Skeletal muscle cell (primary cell): ENCODE results near the gene GRIK1.
A peak's percentile ranks its signal among the peaks of the same experiment; 100 is the strongest.
"Not testable (repeated sequence)": the region's sequence is repeated elsewhere in the genome, so short reads cannot be mapped to it uniquely, and the experiment has no call there.

Experiments
- DNase-seq: peaks from one replicate; pipeline ENCODE4 v3.0.0-alpha.2; 2010; ENCODE audit warnings: low read depth
- H3K4me3 ChIP-seq: 2 replicates; pipeline ENCODE4 v1.5.1; 2011; ENCODE audit warnings: low read depth, mild to moderate bottlenecking, control low read depth, low read length, moderate library complexity

The GRIK1 gene

GRCh38 chr21:29639366-29640079, 300.3 kb downstream of the GRIK1 start:
- no peak for DNase-seq
- no peak overlapping the region for H3K4me3 ChIP-seq

- DNase-seq, result no peak
- no peak overlapping the region for H3K4me3 ChIP-seq
Measured at GRCh38 chr21:29638761-29639327, 301.0 kb downstream of the GRIK1 start.

- no peak for DNase-seq
Measured at GRCh38 chr21:29638138-29638537, 301.7 kb downstream of the GRIK1 start.

GRCh38 chr21:29637553-29637952, 302.2 kb downstream of the GRIK1 start:
- H3K4me3 ChIP-seq, result no peak overlapping the region

More at GRCh38 chr21:29638138-29638537, 301.7 kb downstream of the GRIK1 start:
- H3K4me3 ChIP-seq, result no peak overlapping the region

GRCh38 chr21:29637134-29637533, 302.7 kb downstream of the GRIK1 start:
- no peak for DNase-seq
- H3K4me3 ChIP-seq, result no peak overlapping the region

More at GRCh38 chr21:29637553-29637952, 302.2 kb downstream of the GRIK1 start:
- DNase-seq, result no peak

GRCh38 chr21:29634418-29634817, 305.4 kb downstream of the GRIK1 start:
- no peak overlapping the region for H3K4me3 ChIP-seq
- no peak for DNase-seq

- H3K4me3 ChIP-seq, result no peak overlapping the region
- DNase-seq, result no peak
Measured at GRCh38 chr21:29633756-29634155, 306.0 kb downstream of the GRIK1 start.

GRCh38 chr21:29630441-29630840, 309.4 kb downstream of the GRIK1 start:
- no peak for DNase-seq
- H3K4me3 ChIP-seq, result no peak overlapping the region

- H3K4me3 ChIP-seq, result no peak overlapping the region
- DNase-seq, result no peak
Measured at GRCh38 chr21:29627905-29628304, 311.9 kb downstream of the GRIK1 start.

GRCh38 chr21:29626801-29627470, 312.9 kb downstream of the GRIK1 start:
- no peak for DNase-seq
- no peak overlapping the region for H3K4me3 ChIP-seq

- DNase-seq, result no peak
- H3K4me3 ChIP-seq, result no peak overlapping the region
Measured at GRCh38 chr21:29625990-29626389, 313.8 kb downstream of the GRIK1 start.

- H3K4me3 ChIP-seq, result no peak overlapping the region
- no peak for DNase-seq
Measured at GRCh38 chr21:29624776-29625175, 315.0 kb downstream of the GRIK1 start.

GRCh38 chr21:29621525-29621924, 318.3 kb downstream of the GRIK1 start:
- no peak overlapping the region for H3K4me3 ChIP-seq
- no peak for DNase-seq

GRCh38 chr21:29616209-29616751, 323.5 kb downstream of the GRIK1 start:
- H3K4me3 ChIP-seq, result no peak overlapping the region
- no peak for DNase-seq

- DNase-seq, result no peak
Measured at GRCh38 chr21:29613877-29614276, 325.9 kb downstream of the GRIK1 start.

GRCh38 chr21:29613021-29613420, 326.8 kb downstream of the GRIK1 start:
- no peak overlapping the region for H3K4me3 ChIP-seq
- no peak for DNase-seq

More at GRCh38 chr21:29613877-29614276, 325.9 kb downstream of the GRIK1 start:
- no peak overlapping the region for H3K4me3 ChIP-seq

- peak; percentile 67 for DNase-seq
- no peak overlapping the region for H3K4me3 ChIP-seq
Measured at GRCh38 chr21:29610779-29611360, 328.9 kb downstream of the GRIK1 start.

- no peak overlapping the region for H3K4me3 ChIP-seq
- DNase-seq, result no peak
Measured at GRCh38 chr21:29606613-29607012, 333.2 kb downstream of the GRIK1 start.

- not testable (repeated sequence) for DNase-seq, H3K4me3 ChIP-seq
Measured at GRCh38 chr21:29605219-29605618, 334.6 kb downstream of the GRIK1 start.

GRCh38 chr21:29604076-29604475, 335.7 kb downstream of the GRIK1 start:
- H3K4me3 ChIP-seq, result no peak overlapping the region
- no peak for DNase-seq
